Colonic mucosa (tissue), 4 donors: ENCODE data around the gene RNU2-1. TPM values are rescaled to one million over a fixed set of nuclear protein-coding genes. Genes with fewer than 3 reads are reported as not detected.
A peak's percentile ranks its signal among the peaks of the same experiment; 100 is the strongest.
"Not testable (repeated sequence)": the region's sequence is repeated elsewhere in the genome, so short reads cannot be mapped to it uniquely, and the experiment has no call there.

Experiments
- DNase-seq: peaks from one replicate; pipeline ENCODE4 v3.0.0-alpha.2; 2020
- H3K27ac ChIP-seq: fragments of 200-600 bp; one replicate; pipeline ENCODE4 v1.8.0; 2021
- H3K27me3 ChIP-seq: fragments of 200-600 bp; one replicate; pipeline ENCODE4 v1.8.0; 2021
- H3K36me3 ChIP-seq: fragments of 200-600 bp; one replicate; pipeline ENCODE4 v1.8.0; 2021
- H3K4me1 ChIP-seq: fragments of 200-600 bp; one replicate; pipeline ENCODE4 v1.8.0; 2021; ENCODE audit warnings: mild to moderate bottlenecking
- H3K4me3 ChIP-seq: fragments of 200-600 bp; one replicate; pipeline ENCODE4 v1.8.0; 2021
- H3K9ac ChIP-seq, 2 donors: one replicate each; pipeline ENCODE4 v1.7.0; 2013; ENCODE audit warnings: control low read depth in 2 of 2, low read depth in 2 of 2, low read length in 2 of 2
- H3K9me3 ChIP-seq: fragments of 200-600 bp; one replicate; pipeline ENCODE4 v1.8.0; 2021
- CTCF ChIP-seq: fragments of 200-600 bp; IDR thresholded peaks from one replicate; pipeline ENCODE4 v1.8.0; 2022; ENCODE audit warnings: antibody characterized with exemption, mild to moderate bottlenecking
- intact Hi-C: fragments of 100-400 bp; cut with DNase I; formaldehyde crosslinking; loops from one replicate; pipeline ENCODE4 v1.14.1; 2022
- total RNA-seq, 2 donors: library from RNA; stranded (reverse); fragmentation: NEBNext Ultra II Directional in 1 of 2; extraction: Animal tissue kit (Norgen Biotek cat#: 25700) in 1 of 2; gene quantifications; one replicate each; pipeline ENCODE4 v1.2.1, GENCODE V29; 2021
- donor health status: healthy.
- donor health status: DM: no; HTN: no; CAD: no.
- donor health status: DM: no; HTN: no; CAD: no.

RNU2-1 gene
- total RNA-seq, 2 donors from 2014 or later: 2,735 to 6,693 TPM

DNA sequence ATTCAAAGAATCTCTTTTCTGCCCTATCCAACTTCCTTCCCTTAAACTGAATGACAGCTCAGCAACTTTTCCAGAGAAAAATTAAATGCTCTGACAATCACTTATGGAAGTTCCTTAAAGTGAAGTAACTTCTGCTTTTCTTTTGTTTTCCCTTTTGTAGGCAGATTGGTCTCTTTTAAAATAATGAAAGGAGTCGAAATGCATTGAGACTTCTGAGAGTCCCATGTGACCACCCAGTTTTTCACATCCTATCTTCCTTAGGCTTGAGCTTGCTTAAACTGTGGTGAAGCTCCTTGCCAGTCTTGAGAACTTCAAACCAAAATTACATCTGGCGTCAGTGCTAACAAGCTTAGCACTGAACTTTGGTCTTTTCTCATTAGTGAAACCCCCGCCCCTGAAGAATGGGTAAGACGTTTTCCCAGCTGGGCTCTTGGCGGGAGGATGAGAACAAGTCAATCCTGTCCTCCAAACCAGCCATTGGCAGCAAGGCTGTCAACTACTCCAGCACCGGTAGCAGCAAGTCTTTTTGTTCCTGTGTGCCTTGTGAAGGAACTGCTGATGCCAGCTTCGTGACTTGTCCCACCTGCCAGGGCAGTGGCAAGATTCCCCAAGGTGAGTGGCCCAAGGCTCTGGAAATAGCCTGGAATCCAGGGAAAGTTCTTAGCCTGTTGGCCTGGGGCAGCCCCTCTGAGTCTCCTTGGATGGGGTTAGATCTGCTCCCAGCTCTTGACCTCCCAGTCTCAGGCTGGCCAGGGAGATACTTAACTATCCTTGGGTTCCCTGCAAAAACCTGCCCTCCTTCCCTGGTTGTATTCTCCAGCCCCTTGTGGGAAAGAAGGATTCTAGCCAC lies 20.9 kb downstream of the RNU2-1 start:
- Histone ChIP-seq H3K9me3 (no peaks in the 10 kb centered on the region), H3K9ac (peak overlapping the region; percentile 91), H3K4me1 (peaks cover 11% of the 10 kb centered on the region), H3K36me3 (no peaks in the 10 kb centered on the region), H3K27ac (peak overlapping the region; percentile 93), H3K27me3 (no peaks in the 10 kb centered on the region), H3K4me3 (peak overlapping the region; percentile 61)
- intact Hi-C loops: no loop called here
- peak; percentile 40 for DNase-seq
- TF ChIP-seq CTCF: no peak

- no peaks in the 10 kb centered on the region for H3K9me3 ChIP-seq
- intact Hi-C loops: no loop called here
- H3K27ac ChIP-seq: peak within 1 kb of the TSS; percentile 93
- H3K4me3 ChIP-seq: peak within 1 kb of the TSS; percentile 61
- no peaks in the 10 kb centered on the region for H3K27me3 ChIP-seq
- TF ChIP-seq CTCF: peak; percentile 17
- DNase-seq: peak; percentile 87
- H3K9ac ChIP-seq: peak within 1 kb of the TSS; percentile 91
- no peaks in the 10 kb centered on the region for H3K36me3 ChIP-seq
- peaks cover 11% of the 10 kb centered on the region for H3K4me1 ChIP-seq
Measured at GRCh38 chr17:43211480-43212402, 22.0 kb downstream of the RNU2-1 start, which contains the start of gene TMEM106A. Gene TMEM106A (plus strand): TSS chr17:43211875. CDS start chr17:43213042, 1,167 bp downstream.

- DNase-seq: no peak
- Histone ChIP-seq H3K9ac (peak overlapping the region; percentile 12 to 67), H3K9me3 (no peaks in the 10 kb centered on the region), H3K4me3 (peak overlapping the region; percentile 61), H3K36me3 (no peaks in the 10 kb centered on the region), H3K27ac (peak overlapping the region; percentile 93), H3K4me1 (peaks cover 11% of the 10 kb centered on the region), H3K27me3 (no peaks in the 10 kb centered on the region)
- intact Hi-C loops: no loop called here
- no peak for TF ChIP-seq CTCF
Measured at GRCh38 chr17:43211123-43211479, 22.7 kb downstream of the RNU2-1 start.

- intact Hi-C loops: no loop called here
- Histone ChIP-seq H3K4me3 (no peak overlapping the region), H3K9me3 (no peaks in the 10 kb centered on the region), H3K9ac (peak overlapping the region in 1 of 2 donors; percentile 67), H3K27ac (peak overlapping the region; percentile 93), H3K4me1 (peaks cover 11% of the 10 kb centered on the region), H3K27me3 (no peaks in the 10 kb centered on the region), H3K36me3 (no peaks in the 10 kb centered on the region)
- no peak for TF ChIP-seq CTCF
- no peak for DNase-seq
Measured at GRCh38 chr17:43210576-43210975, 23.2 kb downstream of the RNU2-1 start.

GRCh38 chr17:43203013-43203412 lies 30.8 kb downstream of the RNU2-1 start:
- H3K9ac ChIP-seq, H3K9me3 ChIP-seq, H3K27me3 ChIP-seq, H3K27ac ChIP-seq, H3K4me1 ChIP-seq, H3K4me3 ChIP-seq, intact Hi-C loops, DNase-seq: not testable (repeated sequence)
- H3K36me3 ChIP-seq: peaks cover 17% of the 10 kb centered on the region
